HG03025 (cell line): Measurements from ENCODE around the gene ARID3A.

ENCODE experiments used
- ATAC-seq: cut with Tn5 transposase; IDR thresholded peaks from one replicate; pipeline ENCODE4 v1.9.1; 2021; ENCODE audit warnings: mild to moderate bottlenecking, moderate library complexity; ENCODE audit not compliant: unreplicated experiment, low FRiP score

The ARID3A gene

GRCh38 chr19:927780-928401, 2.1 kb downstream of the ARID3A start:
- ATAC-seq: no peak

- ATAC-seq: no peak
Observed at GRCh38 chr19:928471-929202, 2.8 kb downstream of the ARID3A start.

- ATAC-seq: no peak
Observed at GRCh38 chr19:929203-929890, 3.5 kb downstream of the ARID3A start.

- ATAC-seq: no peak
Observed at GRCh38 chr19:929891-930258, 4.0 kb downstream of the ARID3A start.

- ATAC-seq: no peak
Observed at GRCh38 chr19:931860-932647, 6.2 kb downstream of the ARID3A start.

GRCh38 chr19:932648-933552, 7.1 kb downstream of the ARID3A start:
- no peak for ATAC-seq

DNA sequence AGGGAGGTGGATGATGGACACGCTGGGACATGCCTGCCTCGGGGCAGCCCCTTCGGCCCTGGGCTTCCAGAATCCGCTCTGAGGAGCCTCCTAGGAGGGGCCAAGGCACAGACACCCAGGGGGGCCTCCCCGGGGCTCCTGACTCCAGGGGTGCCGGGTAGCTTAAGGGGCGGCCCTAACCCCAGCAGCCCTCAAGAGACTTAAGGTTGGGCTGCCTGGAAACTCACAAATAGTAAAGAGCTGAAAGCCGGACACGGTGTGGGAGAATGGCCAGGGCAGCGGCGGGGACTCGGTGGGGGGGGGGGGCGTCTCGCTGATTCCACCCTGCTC, 7.7 kb downstream of the ARID3A start:
- no peak for ATAC-seq

- ATAC-seq: no peak
Observed at GRCh38 chr19:934197-934840, 8.5 kb downstream of the ARID3A start.

- no peak for ATAC-seq
Observed at GRCh38 chr19:934865-935479, 9.1 kb downstream of the ARID3A start.

DNA sequence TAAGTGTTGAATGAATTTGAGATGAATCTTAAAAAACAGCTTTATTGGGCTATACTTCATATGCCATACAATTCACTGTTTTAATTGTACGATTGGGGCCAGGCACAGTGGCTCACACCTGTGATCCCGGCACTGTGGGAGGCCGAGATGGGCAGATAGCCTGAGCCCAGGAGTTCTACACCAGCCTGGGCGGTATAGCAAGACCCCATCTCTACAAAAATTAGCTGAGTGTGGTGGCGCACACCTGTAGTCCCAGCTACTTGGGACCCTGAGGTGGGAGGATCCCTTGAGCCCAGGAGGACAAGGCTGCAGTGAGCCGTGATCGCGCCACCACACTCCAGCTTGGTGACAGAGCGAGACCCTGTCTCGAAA, 10.3 kb downstream of the ARID3A start:
- no peak for ATAC-seq

DNA sequence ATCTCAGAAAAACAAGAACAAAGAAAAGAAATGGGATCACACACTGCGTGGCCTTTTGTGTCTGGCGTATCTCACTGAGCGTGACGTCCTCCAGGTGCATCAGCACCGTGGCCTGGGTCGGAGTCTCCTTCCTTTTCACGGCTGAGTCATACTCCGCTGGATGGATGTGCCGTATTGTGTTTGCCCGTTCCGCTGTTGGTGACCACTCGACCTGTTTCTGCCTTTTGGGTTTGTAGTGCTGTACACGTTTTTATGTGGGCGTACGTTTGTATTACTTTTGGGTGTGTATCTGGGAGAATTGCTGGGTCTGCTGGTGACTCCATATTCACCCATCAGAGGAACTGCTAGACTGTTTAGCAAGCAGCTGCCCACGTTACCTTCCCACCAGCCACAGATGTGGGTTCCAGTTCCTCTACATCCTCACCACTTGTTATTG, 11.4 kb downstream of the ARID3A start:
- no peak for ATAC-seq

- no peak for ATAC-seq
Observed at GRCh38 chr19:938233-938923, 12.5 kb downstream of the ARID3A start.

DNA sequence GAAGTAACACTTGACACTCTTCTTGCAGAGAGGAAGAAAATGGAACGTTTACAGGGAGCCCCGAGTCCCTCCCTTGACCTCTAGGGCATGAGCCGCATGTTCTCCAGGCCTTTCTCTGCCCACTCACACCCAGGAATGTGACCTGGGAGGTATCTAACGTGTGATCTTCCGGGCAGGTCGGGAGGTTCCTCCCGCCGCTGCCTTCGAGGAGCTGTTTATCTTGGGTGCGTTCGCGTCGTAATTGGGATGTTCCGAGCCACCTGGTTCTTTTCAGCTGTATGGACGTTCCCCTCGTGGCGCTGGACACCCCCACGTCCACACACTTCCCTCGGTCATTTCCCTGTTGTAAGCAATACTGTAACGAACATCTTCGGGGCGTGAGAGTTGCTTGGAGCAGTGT, 13.6 kb downstream of the ARID3A start:
- no peak for ATAC-seq

DNA sequence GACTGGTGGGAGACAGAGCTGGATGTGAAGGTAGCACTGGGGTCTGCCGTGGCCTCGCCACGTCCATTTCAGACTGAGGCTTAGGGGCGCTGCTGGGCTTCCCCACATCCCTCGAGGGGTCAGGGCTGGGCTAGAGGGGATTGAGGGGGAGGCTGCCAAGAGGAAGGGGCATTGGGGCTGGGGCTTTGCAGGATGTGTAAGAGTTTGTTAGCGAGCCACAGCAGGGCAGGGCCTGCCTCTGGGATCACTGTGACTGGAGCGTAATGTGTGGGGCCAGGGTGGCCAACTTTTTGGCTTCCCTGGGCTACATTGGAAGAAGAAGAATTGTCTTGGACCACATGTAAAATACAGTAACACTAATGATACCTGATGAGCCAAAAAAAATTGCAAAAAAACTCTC, 14.1 kb downstream of the ARID3A start:
- no peak for ATAC-seq

DNA sequence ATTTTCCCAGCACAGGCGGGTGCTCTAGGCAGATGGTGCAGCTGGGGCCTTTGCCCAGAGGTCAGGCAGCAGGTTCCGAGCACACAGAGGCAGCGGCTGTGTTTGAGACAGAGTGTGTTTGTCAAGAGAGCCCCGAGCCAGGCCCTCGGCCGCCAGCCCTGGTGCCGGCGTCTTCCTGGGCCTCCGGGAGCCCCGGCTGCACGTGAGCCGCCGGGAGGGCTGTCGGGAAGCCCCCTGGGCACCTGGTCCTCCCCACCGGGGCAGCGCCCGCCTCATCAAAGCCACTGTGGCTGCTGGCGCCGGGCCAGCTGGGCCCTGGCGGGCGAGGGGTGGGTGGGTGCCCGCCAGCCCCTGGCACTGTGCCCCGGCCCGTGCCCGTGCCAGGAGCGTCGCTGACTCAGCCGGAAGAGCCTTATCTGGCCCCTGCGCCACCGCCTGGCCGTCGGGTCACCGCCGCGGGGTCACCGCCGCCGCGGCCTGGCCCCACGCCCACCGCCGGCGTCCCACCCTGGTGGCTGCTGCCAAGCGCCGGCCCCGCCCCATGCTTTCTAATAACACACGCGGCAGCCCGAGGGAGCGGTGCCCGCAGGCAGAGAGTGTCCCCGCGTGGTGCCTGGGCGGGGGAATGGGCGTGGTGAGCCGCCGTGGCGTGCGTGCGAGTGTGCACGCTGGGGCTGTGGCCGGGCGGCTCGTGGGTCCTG, 14.9 kb downstream of the ARID3A start:
- ATAC-seq: no peak

DNA sequence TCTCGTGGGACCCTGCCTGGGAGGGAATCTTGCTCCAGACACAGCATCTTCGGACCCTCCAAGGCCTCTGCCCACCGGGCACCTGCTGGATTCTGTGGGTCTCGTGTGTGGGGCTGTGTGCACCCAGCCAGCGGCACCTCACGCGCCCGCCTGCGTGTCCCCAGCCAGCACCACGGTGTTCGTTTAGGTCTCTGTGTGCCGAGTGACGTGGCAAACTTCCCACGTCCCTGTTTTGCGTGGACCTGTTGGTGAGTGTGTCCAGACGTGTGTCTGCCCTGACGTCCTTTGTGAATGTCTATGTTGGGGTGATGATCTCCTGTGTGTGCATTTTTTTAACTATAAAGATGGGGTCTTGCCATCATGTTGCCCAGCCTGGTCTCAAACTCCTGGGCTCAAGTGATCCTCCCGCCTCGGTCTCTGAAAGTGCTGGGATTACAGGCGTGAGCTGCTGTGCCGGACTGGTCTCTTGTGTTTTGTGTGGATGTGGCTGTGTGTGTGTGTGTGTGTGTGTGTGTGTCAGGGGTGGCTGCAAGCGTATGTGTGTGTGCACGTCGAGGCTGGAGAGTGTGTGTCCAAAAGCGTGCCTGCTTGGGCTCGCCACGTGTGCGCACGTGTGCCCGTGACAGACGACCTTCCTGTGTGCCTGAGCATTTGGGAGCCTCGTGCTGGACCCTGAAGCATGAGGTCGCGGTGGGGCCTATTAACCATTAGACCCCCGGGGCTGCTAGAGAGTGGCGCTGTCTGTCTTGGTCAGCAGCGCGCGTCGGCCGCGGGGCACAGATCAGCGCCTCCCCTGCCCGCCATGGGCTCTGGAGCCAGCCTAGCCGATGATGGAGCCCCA, 15.7 kb downstream of the ARID3A start:
- ATAC-seq: no peak

- no peak for ATAC-seq
Observed at GRCh38 chr19:942133-942645, 16.4 kb downstream of the ARID3A start.
